HG02981 (cell line): ENCODE results near the gene ZSWIM3.
"Not testable (repeated sequence)": the region's sequence is repeated elsewhere in the genome, so short reads cannot be mapped to it uniquely, and the experiment has no call there.

Experiments
- ATAC-seq: cut with Tn5 transposase; IDR thresholded peaks from one replicate; pipeline ENCODE4 v1.9.1; 2021; ENCODE audit warnings: mild to moderate bottlenecking, moderate library complexity; ENCODE audit not compliant: unreplicated experiment

Gene ZSWIM3

DNA sequence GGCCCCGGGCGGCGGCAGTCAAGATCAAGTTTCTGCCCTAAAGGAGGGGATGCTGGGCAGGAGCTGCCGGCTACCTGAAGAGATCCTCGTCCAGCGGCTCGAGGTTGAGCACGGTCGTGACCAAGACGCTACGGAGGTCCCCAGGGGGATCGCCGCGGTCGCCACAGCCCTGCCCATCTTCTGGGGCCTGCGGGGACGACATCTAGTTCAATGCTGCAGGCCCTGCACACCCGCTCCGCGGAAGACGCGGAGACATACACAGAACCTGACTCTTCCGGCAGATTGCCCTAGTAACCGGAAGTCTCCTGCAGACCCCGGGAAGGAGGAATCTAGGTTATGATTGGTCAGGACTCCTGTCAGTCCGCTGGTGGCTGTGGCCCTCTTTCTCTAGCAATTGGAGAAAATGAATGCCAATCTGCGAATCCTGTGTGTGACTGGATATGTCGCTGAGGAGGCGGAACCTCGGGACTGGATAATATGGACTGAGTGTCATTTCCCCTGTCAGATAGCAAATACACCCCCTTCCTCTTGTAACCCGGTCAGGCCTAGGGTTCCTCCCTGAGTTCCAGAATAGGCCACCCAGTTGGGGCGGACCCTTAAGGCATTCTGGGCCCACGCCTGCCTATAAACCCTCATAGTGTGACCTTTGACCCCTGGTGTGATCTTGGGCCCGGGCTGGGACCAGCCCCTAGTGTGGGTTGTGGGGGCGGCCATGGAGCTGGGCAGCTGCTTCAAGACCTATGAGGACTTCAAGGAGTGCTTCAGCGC, at the start of gene ZSWIM3, which contains the start of gene ACOT8:
Gene ZSWIM3 (plus strand): TSS at position 501 of the 768 bp plus-strand sequence. CDS start 212 bp downstream, at position 713.
Gene ACOT8 (minus strand): TSS at position 279 of the 768 bp plus-strand sequence. CDS start 77 bp downstream, at position 202.
- ATAC-seq: peak; percentile 98

- no peak for ATAC-seq
Measured at GRCh38 chr20:45810191-45810970, 47.0 kb upstream of the ZSWIM3 start.

- ATAC-seq: peak; percentile 97
Measured at GRCh38 chr20:45812157-45813005, 45.0 kb upstream of the ZSWIM3 start, which contains the start of gene UBE2C. Gene UBE2C (plus strand): TSS chr20:45812644. CDS start chr20:45812696, 52 bp downstream.

DNA sequence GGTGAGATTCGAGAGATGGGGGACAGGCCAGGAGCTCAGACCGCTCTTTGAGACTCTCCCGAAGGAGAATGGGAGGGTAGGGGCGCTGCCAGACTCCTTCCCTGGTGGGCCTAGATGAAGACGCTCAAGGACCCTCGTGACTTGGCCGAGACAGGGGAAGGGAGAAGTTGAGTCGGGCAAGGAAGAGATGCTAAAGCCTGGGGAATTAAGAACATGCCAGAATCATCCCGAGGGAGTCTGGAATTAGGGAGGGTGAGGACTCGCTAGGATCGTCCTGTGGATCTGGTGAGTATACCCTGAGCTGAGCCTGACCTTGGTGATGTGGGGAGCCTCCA, 44.4 kb upstream of the ZSWIM3 start:
- ATAC-seq: no peak

- ATAC-seq: no peak
Measured at GRCh38 chr20:45813489-45813888, 43.9 kb upstream of the ZSWIM3 start.

DNA sequence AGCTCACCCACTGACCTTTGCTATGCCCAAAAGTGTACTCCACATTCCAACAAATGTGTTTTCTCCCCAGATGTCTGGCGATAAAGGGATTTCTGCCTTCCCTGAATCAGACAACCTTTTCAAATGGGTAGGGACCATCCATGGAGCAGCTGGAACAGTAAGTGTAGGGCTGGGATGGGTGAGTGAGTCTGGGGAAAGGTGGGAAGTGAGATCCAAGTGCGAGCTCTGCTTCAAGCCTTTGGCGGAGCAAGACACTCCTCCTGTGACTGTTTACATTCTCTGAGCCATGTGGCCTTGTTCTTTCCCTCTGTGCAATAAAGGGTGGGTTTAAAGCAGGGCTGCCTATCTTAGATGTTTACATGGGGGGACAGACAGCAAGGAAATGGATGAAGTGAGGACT, 43.1 kb upstream of the ZSWIM3 start:
- ATAC-seq: no peak

DNA sequence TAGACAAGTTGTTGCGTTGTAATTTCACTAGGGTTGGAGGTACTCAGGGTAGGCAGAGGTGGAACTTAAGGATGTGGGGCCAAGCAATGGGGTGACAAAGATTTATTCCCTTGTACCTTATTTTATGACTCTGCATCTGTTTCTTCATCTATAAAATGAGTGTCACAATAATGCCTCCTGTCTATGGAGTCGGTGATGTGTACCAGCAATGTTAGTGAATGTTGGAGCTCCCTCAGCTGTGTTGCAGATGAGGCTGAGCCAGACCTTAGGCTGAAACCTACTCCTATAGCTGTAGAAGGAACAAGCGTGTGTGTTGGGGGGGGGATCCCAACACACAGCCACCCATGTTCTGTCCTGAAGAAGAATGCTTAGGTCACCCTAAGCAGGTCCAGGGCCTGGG, 40.5 kb upstream of the ZSWIM3 start:
- ATAC-seq: no peak

DNA sequence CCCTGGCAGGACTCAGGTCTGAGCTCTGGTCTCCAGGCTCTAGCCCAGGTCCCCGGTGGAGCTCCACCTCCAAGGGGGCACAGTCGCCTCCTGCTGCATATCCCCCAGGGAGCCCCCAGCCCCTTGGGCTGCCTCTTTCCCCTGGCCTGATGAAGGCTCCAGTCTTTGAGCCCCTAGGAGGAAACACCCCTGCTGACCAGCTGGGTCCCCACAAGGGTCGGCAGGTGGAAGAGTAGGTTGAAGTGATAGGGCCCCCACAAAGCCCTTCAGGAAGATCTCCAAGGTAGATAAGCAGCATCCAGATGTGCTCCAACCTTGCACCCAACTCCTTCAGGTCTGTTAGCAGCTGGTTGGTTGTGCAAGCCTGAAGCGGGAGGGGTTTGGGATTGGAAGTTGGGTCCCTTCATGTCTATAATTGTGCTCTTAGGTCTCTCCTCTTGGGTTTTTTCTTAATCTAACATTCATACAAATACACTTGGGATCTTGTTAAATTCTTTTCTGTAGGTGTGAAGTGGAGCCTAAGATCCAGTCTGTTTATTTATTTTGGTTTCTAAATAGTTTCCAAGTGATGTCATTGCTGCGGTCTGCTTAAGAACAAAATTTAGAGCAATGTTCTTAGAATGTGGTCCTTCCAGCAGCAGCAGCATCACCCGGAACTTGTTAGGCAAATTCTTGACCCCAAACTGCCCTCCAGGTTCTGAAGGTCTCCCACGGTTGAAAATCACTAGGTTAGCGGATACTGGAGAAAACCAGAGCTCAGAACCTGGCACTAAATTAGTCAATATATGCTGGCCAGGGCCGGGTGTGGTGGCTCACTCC, 39.8 kb upstream of the ZSWIM3 start:
- no peak for ATAC-seq

DNA sequence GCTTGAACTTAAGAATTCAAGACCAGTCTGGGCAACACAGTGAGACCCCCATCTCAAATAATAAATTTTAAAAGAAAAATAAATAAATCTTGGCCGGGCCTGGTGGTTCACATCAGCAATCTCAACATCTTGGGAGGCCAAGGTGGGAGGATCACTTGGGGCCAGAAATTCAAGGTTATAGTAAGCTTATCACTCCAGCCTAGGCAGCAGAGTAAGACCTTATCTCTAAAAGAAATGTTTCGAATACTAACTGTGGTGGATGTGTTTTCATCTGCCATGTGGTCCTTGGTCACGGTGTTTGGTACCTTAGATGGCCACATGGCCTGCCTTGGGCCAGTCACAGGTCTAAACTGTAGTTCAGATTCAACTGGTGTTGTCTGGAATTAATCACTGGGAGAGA, 39.2 kb upstream of the ZSWIM3 start:
- no peak for ATAC-seq

- ATAC-seq: no peak
Measured at GRCh38 chr20:45819466-45819865, 37.9 kb upstream of the ZSWIM3 start.

DNA sequence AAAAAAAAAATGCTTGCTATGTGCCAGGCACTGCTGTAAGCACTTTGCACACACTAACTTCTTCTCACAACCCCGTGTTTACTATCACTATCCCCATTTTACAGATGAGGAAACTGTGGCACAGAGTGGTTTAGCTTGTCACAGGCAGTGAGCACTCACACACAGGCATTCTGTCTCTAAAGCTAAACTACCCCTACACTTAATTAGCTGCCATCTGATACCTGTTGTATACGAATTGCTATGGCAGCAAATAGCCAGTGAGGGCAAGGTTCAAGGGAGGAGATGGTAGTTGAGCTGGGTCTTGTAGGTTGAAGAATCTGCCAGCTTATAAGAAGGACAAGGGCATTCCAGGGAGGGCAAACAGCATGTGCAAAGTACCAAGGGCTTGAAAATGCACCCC, 35.5 kb upstream of the ZSWIM3 start:
- ATAC-seq: no peak

GRCh38 chr20:45822857-45823256, 34.6 kb upstream of the ZSWIM3 start:
- no peak for ATAC-seq

- ATAC-seq: no peak
Measured at GRCh38 chr20:45823949-45824835, 33.2 kb upstream of the ZSWIM3 start.

- no peak for ATAC-seq
Measured at GRCh38 chr20:45826381-45827019, 30.9 kb upstream of the ZSWIM3 start.

DNA sequence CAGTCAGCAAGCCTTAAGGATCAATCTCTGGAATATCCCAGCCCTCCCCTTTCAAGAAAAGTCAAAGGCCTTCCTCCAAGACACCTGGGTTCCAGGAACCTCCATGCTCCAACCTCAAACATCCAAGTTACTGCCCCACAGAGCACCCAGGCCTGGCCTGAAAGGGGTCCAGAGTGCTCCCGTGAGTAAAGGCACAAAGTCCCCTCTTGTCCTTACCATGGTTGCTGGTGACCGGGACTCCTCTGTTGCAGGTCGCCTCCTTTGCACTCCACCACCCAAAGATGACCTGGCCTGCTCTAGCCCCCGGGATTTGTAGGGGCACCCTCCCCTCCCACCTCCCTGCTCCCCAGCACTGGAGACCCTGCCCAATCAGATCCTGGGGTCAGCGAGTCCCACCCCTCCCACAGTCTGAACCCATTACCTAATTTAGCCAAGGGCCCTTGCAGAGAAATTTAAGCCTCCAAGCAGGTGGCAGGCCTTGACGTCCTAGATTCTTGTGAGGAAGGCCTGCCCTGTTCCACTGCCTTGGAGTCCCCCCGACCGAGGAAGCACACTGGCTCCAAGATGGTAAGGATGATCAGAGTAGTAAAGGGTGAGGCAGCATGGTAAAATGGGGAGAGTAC, 30.3 kb upstream of the ZSWIM3 start, which contains the start of gene TNNC2:
Gene TNNC2 (minus strand): TSS at position 283 of the 623 bp plus-strand sequence. CDS start 64 bp downstream, at position 219.
- ATAC-seq: no peak

GRCh38 chr20:45827712-45828111, 29.7 kb upstream of the ZSWIM3 start:
- no peak for ATAC-seq

- no peak for ATAC-seq
Measured at GRCh38 chr20:45828589-45828988, 28.8 kb upstream of the ZSWIM3 start.

DNA sequence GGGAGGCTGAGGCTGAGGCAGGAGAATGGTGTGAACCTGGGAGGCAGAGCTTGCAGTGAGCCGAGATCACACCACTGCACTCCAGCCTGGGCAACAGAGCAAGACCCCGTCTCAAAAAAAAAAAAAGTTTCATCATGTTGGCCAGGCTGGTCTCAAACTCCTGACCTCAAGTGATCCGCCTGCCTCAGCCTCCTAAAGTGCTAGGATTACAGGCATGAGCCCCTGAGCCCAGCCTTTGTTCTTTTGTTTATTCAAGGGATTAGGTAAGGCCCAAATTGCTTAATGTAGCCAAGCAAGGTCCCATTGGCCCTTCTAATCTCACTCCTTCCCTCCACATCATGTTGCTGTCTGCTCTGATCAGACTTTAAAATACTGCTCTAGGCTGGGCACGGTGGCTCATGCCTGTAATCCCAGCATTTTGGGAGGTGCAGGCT, 27.7 kb upstream of the ZSWIM3 start:
- ATAC-seq: not testable (repeated sequence)
